Measurements from ENCODE around the gene FADS6. TPM values are rescaled to one million over a fixed set of nuclear protein-coding genes. Genes with fewer than 3 reads are reported as not detected.
A peak's percentile ranks its signal among the peaks of the same experiment; 100 is the strongest.
"Not testable (repeated sequence)": the region's sequence is repeated elsewhere in the genome, so short reads cannot be mapped to it uniquely, and the experiment has no call there.

The FADS6 gene
- total RNA-seq, 1 experiment from 2014 or later, result not detected

DNA sequence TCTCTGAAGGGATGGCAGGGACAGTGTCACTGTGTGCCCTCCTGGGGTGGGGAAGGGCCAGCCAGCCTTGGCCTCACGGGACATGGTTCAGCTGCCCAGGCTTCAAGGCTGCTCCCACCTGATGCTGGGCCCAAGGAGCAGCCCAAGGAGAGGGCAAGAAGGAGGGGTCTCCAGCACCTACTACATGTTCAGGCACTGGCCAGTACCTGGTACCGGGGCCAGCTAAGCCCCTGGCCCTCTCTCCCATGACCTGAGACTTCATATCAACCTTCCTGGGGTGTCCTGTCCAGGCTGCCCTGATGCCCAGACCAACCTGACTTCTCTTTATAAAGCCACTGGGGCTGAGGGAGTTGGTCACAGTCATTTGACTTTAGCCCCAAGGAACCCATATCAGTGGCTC lies 28.3 kb upstream of the FADS6 start:
- in situ Hi-C loops (cut with HindIII; ENCODE audit: low sequenced_read_pairs), result no loop called here
- DNase-seq (ENCODE audit: low spot score), result no peak

DNA sequence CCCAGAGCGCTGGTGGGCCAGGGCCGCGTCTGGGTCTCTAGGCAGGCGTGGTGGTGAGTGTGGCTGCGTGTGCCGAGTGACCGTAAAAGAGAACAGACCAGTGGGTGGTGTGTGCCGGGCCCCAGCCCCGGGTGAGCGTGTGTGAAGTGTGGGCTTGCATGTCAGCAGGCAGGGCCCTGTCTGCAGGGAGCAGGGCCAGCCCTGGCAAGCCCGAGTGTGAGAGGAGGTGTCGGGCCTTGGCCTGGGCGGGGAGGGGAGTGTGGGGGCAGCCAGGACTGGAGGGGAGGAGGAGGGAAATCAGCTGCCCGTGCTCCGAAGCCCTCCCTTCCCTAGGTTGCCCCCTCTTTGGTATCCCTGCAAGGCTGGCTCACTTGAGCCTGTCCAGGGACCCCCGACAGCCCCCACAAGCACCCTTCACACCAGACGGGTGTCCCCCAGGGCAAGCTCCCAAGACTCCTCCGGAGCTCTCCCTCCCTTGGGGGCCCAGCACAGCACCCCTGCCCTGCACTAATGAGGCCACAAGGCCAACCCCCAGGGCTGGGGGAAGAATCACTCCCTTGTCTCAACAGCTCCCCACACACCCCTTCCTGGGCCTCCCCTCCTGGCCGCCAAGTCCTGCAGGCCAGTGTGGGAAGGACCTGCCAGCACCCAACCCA lies 27.7 kb upstream of the FADS6 start:
- no peak for DNase-seq (ENCODE audit: low spot score)
- in situ Hi-C loops (cut with HindIII; ENCODE audit: low sequenced_read_pairs), result no loop called here

DNA sequence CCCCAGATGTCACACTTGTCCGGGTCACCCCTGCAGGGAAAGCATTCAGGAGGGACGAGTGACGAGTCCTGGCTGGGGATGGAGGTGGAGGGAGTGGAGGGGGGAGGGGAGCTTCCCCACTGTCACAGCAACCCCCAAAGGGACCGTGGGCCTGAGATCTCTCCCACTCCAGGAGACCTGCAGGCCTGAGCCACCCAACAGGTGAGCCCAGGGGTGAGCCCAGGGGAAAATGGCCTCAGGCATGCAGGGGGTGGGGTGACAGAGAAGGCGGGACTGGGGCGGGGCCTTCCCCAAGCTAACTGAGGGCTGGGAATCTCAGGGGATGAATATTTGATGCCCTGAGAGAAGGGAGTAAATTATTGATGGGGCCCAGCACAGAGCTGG lies 27.2 kb upstream of the FADS6 start:
- in situ Hi-C loops (cut with HindIII; ENCODE audit: low sequenced_read_pairs), result no loop called here
- no peak for DNase-seq (ENCODE audit: low spot score)

DNA sequence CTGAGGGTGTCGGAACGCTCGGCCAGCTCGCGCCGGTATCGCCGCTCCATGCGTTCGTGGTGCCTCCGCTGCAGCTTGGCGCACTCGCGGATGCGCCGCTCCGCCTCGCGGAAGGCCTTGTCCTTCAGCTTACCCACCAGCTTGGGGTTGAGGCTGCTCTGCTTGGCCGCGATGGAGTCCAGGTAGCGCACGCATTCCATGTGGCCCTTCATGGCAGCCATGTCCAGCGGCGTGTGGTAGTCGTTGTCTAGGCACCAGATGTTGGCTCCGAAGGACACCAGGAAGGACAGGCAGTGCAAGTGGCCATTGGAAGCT lies 26.8 kb upstream of the FADS6 start:
- in situ Hi-C loops (cut with HindIII; ENCODE audit: low sequenced_read_pairs), result no loop called here
- DNase-seq (ENCODE audit: low spot score), result no peak

DNA sequence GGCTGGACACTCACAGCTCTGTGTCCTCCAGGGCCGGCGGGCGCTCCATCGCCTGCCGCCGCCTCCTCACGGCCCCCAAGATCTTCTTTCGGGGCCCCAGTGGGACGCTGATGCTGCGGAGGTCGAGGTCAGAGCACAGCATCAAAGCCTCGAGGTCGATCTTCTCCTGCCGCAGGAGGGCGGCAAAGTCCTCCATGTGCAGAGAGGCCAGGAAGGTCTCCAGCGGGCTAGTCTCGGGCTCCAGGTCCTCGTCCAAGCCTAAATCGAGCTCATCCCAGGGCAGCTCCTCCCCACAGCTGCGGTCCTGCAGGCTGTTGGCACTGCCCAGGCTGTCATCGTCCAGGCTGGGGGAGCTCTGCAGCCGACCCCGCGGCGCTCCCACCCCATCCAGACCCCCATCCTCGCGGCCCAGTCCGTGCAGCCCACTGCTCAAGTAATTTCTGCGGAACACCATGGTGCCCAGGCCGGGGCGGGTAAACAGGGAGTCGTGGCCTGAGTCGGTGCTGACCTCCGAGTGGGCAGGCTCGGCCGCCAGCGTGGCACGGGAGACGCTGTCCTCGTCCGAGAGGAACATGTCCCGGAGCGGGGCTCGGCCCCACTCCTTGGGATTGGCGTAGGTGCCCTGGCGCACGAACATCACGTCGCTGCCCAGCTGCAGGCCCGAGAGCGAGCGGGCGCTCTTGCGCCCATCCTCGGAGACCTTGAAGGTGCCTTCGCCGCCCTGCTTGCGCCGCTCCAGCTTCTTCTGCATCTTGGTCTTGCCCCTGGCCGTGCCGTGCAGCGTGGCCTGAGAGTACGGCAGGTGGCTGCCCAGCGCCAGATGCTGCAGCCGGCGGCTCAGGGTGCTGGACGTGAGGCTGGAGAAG lies 26.2 kb upstream of the FADS6 start:
- in situ Hi-C loops (cut with HindIII; ENCODE audit: low sequenced_read_pairs), result no loop called here
- DNase-seq (ENCODE audit: low spot score), result peak; percentile 16

DNA sequence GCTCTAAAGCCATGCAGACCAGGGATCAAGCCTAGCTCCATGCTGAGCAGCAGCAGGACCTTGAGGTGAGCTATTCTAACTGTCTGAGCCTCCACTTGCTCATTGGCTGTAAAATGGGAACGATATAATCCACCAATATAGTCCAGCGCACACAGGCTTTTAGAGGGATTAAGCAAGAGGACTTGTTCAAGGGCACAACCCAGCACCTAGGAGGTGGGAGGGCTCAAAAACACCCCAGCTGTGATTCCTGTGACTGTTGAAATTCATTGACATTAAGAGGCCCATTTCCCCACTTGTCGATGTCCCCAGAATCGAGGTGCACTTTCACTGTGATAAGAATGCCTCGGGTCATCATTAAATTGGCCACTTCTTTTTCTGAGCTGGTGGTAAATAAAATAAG lies 25.5 kb upstream of the FADS6 start:
- in situ Hi-C loops (cut with HindIII; ENCODE audit: low sequenced_read_pairs), result no loop called here
- DNase-seq (ENCODE audit: low spot score), result no peak

DNA sequence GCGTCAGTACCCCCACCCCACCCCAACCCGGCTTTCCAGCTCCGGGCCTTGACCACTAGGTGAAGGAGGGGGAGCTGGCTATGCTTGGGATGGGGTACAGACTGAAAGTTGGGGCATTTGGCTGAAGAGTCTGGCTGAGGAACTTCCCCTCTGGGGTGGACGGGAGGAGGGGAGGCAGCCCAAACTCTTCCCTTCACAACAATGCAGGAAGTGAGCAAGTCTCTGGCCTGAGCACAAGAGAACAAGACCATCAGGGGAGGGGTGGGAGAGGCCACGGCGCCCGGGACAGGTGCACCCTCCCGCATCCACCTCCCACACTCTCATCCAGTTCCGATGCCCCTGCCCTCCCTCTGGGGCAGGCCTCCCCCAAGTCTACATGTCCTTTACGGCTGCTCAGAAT lies 24.0 kb upstream of the FADS6 start:
- in situ Hi-C loops (cut with HindIII; ENCODE audit: low sequenced_read_pairs), result no loop called here
- DNase-seq (ENCODE audit: low spot score), result no peak

DNA sequence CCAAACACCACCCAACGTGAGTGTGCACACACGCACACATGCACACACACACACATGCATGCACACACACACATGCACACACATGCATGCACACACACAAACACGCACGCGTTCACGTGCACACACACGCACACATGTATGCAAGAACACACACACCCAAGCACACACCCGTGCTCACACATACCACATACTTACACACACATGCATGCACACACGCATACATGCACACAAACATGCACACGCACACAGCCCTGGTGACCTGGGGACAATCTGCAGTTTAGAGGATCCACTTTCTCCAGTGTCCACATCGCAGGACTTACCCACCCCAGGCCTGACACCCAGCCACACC lies 23.4 kb upstream of the FADS6 start:
- DNase-seq (ENCODE audit: low spot score), result no peak
- in situ Hi-C loops (cut with HindIII; ENCODE audit: low sequenced_read_pairs), result no loop called here

DNA sequence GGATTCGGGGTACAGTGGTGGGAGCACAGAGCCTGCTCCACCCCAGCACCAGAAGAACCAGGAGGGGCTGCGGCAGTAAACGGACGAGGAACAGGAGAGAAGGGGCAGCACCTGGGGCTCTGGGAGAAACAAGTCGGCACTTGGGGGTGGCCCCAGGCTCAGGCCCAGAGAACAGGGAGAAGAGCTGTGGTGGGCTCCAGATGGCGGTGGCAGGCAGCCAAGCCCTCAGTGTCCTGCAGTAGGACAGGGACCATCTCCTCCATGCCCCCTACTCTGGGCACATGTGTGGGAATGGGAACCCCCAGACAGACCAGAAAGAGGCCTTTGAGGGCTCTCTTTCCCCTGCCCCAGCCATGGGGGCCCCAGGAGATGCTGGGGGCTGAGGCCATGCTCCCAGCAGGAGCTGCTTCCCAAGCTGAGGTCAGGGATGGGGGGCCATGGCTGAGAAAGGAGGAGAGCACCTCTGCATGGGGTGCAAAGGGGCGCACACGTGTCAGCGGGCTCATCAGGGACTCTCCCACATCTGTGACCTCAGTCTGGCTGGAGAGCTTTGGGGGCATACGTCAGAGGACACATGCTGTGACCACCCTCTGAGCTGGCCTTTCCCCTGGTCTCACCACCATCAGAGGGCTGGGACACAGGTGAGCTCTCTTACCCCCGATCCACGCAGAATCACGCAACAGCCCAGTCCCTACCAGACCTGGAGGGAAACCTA lies 22.9 kb upstream of the FADS6 start:
- DNase-seq (ENCODE audit: low spot score), result no peak
- in situ Hi-C loops (cut with HindIII; ENCODE audit: low sequenced_read_pairs), result no loop called here

DNA sequence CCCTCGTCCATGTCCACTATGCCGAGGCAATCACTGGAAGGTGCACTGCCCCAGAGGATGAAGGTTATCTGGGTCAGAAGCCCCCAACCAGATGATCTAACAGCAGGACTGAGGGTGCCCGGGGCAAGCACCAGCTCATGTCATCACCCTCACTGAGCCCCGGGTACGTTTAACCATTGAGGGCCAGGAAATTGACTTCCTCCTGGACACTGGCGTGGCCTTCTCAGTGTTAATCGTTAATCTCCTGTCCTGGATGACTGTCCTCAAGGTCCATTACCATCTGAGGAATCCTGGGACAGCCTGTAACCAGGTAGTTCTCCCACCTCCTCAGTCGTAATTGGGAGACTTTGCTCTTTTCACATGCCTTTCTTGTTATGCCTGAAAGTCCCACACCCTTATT lies 18.0 kb upstream of the FADS6 start:
- in situ Hi-C loops (cut with HindIII; ENCODE audit: low sequenced_read_pairs), result not testable (repeated sequence)

DNA sequence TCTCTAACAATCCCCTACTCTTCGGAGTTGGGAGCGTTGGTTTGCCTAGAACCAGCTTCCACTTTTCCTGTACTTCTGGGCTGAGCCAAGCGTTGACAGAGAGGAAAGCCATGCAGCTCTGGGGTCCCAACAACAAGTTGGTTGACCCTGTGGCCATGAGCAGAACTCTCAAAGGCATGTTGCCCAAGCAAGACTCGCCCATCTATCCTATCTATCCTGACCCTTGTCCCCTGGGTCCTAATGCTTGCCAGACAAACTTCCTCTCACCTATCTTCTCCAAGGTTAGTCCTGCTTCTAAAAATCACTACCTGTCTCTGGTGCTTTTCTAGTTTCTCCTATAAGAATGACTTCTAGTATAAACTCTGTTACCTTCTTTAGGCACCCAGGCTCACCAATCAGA lies 15.7 kb upstream of the FADS6 start:
- DNase-seq (ENCODE audit: low spot score); in situ Hi-C loops (cut with HindIII; ENCODE audit: low sequenced_read_pairs): not testable (repeated sequence)

More for the DNA sequence above, 18.0 kb upstream of the FADS6 start:
- not testable (repeated sequence) for DNase-seq (ENCODE audit: low spot score)

DNA sequence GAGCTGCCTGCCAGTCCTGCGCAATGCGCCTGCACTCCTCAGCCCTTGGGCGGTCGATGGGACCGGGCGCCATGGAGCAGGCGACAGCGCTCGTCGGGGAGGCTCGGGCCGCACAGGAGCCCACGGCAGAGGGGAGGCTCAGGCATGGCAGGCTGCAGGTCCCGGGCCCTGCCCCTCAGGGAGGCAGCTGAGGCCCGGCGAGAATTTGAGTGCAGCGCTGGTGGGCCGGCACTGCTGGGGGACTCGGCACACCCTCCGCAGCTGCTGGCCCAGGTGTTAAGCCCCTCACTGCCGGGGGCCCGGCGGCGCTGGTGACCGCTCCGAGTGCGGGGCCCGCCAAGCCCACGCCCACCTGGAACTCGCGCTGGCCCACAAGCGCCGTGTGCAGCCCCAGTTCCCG lies 13.6 kb upstream of the FADS6 start:
- in situ Hi-C loops (cut with HindIII; ENCODE audit: low sequenced_read_pairs), result no loop called here
- DNase-seq (ENCODE audit: low spot score), result no peak

DNA sequence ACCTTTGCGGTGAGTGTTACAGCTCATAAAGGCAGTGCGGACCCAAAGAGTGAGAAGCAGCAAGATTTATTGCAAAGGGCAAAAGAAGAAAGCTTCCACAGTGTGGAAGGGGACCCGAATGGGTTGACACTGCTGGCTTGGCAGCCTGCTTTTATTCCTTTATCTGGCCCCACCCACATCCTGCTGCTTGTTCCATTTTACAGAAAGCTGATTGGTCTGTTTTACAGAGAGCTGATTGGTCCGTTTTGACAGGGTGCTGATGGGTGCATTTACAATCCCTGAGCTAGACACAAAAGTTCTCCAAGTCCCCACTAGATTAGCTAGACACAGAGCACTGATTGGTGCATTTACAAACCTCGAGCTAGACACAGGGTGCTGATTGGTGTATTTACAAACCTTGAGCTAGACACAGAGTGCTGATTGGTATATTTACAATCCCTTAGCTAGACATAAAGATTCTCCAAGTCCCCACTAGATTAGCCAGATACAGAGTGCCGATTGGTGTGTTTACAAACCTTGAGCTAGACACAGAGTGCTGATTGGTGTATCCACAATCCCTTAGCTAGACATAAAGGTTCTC lies 12.9 kb upstream of the FADS6 start:
- in situ Hi-C loops (cut with HindIII; ENCODE audit: low sequenced_read_pairs), result not testable (repeated sequence)

DNA sequence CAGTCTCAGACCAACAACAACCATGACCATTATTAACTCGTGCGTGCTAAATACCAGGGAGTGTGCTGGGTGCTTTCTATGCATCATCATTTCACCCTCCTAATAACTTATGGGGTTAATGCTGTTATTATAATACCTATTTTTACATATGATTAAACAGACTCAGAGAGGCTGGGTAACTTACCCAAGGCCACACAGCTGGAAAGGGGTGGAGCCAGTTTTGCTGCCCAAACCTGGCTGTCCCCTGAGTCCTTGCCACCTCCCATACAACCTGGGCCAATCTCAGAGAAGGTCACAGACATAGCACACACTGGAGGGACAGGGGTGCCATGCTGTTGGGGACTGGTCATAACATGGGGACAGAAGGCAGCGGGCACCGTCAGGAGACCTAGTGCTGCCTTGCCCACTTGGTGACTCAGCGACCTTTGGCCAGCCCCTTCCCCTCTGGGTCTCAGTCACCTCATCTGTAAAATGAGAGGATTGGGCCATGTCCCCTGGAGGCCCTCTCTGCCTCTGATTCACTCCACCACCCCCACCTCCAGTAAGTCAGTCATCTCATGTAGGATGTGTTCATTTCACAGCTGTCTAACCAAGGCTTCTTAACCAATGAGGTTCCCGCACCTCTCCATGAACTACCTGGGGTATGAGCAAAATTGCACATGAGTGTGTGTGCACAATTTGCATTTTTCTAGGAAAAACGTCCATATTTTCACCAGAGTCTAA lies 11.4 kb upstream of the FADS6 start:
- DNase-seq (ENCODE audit: low spot score), result no peak
- in situ Hi-C loops (cut with HindIII; ENCODE audit: low sequenced_read_pairs), result no loop called here

More for the DNA sequence above, 12.9 kb upstream of the FADS6 start:
- not testable (repeated sequence) for DNase-seq (ENCODE audit: low spot score)

DNA sequence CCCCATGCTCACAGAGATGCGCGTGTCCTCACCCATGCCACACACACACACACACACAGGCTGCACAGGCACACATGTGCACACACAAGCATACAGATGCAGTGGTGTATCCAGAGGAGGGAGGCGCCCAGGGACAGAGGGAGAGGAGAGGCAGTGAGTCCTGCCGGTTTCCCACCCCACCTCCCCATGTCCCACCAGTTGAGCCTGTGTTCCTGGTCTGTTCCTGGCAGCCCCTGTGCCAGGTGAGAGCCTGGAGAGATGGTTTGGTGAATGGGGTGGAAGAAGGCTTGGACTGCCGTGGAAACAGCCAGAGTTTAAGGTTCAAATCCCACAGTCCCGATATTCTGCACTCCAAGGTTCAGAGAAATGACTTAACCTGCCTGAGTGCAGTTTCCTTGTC lies 10.2 kb upstream of the FADS6 start:
- no peak for DNase-seq (ENCODE audit: low spot score)
- in situ Hi-C loops (cut with HindIII; ENCODE audit: low sequenced_read_pairs), result no loop called here

DNA sequence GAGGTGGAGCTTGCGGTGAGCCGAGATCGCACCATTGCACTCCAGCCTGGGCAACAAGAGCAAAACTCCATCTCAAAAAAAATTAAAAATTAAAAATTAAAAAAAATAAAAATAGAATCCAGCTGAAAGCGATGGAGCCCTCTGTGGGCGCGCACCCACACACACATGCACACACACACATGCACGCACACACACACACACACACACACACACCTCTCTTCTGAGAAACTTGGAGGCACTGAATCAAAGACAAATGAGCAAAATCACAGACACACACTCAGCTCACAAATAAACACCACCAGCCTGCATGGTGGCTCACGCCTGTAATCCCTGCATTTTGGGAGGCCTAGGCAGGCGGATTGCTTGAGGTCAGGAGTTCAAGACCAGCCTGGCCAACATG lies 9.6 kb upstream of the FADS6 start:
- DNase-seq (ENCODE audit: low spot score), result no peak
- in situ Hi-C loops (cut with HindIII; ENCODE audit: low sequenced_read_pairs), result no loop called here

DNA sequence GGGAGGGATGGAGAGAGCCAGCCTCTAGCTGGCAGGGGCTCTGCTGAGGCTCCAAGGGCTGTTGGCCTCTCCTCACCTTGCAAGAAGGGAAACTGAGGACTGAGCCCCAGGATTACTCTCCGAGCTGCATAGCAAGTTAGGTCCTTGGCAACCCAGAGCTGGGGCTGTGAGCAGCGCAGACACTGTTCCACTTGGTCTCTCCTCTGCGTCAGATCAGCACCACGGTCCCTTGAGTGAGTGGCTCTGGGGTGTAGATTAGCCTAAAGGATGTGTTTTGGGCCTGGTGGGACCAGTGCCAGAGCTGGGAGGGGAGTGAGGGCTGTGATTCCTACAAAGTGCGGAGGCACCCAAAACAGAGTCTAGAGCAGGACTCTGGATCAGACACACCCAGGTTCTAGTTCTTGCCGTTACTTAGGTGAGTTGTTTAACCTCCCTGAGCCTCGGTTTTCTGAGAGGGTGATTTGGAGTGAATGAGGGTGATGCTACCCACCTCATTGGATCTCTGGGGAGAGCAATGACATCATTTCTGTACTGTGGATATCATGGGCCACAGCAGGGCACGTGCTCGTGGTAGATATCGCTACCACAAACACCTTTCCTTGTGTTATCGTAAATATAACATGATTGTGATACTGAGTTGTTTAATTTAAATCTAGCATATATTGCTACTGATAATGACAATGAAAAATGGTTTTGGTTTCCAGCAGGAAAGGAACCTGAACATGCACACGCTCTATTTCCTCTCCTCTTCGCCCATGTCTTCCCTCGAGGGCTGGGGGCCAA lies 8.1 kb upstream of the FADS6 start:
- no peak for DNase-seq (ENCODE audit: low spot score)
- in situ Hi-C loops (cut with HindIII; ENCODE audit: low sequenced_read_pairs), result no loop called here

DNA sequence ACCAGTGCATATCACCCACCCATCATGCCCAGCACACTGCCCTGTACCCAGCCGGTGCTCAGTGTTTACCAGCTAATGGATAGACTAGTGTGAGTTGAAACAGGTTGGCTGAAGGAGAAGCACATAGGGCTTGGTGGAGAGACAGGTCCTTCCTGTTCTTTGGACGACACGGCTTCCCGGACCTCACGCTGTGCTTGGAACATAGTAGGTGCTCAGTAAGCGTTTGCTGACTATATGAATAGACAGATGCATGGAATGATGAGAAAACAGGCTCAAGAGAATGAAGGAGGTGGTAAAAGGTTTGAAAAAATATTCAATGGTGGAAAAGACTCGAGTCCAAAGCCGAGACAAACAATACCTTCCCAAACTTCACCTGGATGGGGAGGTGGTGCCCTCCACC lies 6.8 kb upstream of the FADS6 start:
- in situ Hi-C loops (cut with HindIII; ENCODE audit: low sequenced_read_pairs), result no loop called here
- no peak for DNase-seq (ENCODE audit: low spot score)

Measured in G401 (cell line).